WTC11 (cell line): ENCODE measurements around the gene ETS1. TPM values are rescaled to one million over a fixed set of nuclear protein-coding genes. Genes with fewer than 3 reads are reported as not detected.

Source experiments
- ATAC-seq: fragments of 200-7000 bp; cut with Tn5 transposase; 2 replicates; pipeline ENCODE4 v1.10.0; 2021; ENCODE audit warnings: mild to moderate bottlenecking, moderate library complexity
- CTCF ChIA-PET: fragments of 300-600 bp; sonication (Branson Sonifier 250); formaldehyde crosslinking; loops from one replicate; lab custom pipeline; 2021; ENCODE audit warnings: antibody characterized with exemption; lab: Charles Lee
- POLR2A ChIA-PET: fragments of 350-600 bp; sonication (Branson Sonifier 250); formaldehyde crosslinking; loops from one replicate; lab custom pipeline; 2021; ENCODE audit warnings: antibody characterized with exemption; lab: Charles Lee
- DNase-seq: peaks from one replicate; pipeline ENCODE4 v3.0.0; 2021; ENCODE audit warnings: low spot score
- H3K27ac Mint-ChIP-seq: 2 replicates; pipeline ENCODE4 v1.8.0; 2021; ENCODE audit warnings: mixed read lengths
- H3K27me3 Mint-ChIP-seq: 2 replicates; pipeline ENCODE4 v1.8.0; 2021; ENCODE audit warnings: low read depth, mild to moderate bottlenecking, moderate library complexity, mixed read lengths
- H3K36me3 Mint-ChIP-seq: 2 replicates; pipeline ENCODE4 v1.8.0; 2021; ENCODE audit warnings: mixed read lengths
- H3K4me1 Mint-ChIP-seq: 2 replicates; pipeline ENCODE4 v1.8.0; 2022; ENCODE audit warnings: mixed read lengths
- H3K4me3 Mint-ChIP-seq: 2 replicates; pipeline ENCODE4 v1.8.0; 2021; ENCODE audit warnings: mild to moderate bottlenecking, moderate library complexity, mixed read lengths
- H3K9me3 Mint-ChIP-seq: 2 replicates; pipeline ENCODE4 v1.8.0; 2021; ENCODE audit warnings: mixed read lengths
- ARID4B ChIP-seq: sonication (generic); formaldehyde crosslinking; IDR thresholded peaks from 2 replicates; pipeline ENCODE4 v1.8.0; 2023; ENCODE audit warnings: missing genetic modification reagents, mild to moderate bottlenecking, borderline replicate concordance
- CBFB ChIP-seq: sonication (generic); formaldehyde crosslinking; IDR thresholded peaks from 2 replicates; pipeline ENCODE4 v1.8.1; 2022; ENCODE audit warnings: mild to moderate bottlenecking, low read depth, missing genetic modification reagents
- CDX4 ChIP-seq: fragments of 250-450 bp; sonication (Bioruptor Pico); IDR thresholded peaks from 2 replicates; pipeline ENCODE4 v1.9.0; 2021; ENCODE audit warnings: moderate library complexity, mild to moderate bottlenecking, inconsistent platforms, borderline replicate concordance
- CREB1 ChIP-seq: sonication (generic); formaldehyde crosslinking; IDR thresholded peaks from 2 replicates; pipeline ENCODE4 v1.8.0; 2023; ENCODE audit warnings: mild to moderate bottlenecking, missing genetic modification reagents
- EMX1 ChIP-seq: fragments of 250-450 bp; sonication (Bioruptor Pico); IDR thresholded peaks from 2 replicates; pipeline ENCODE4 v1.8.0; 2021; ENCODE audit warnings: mild to moderate bottlenecking
- FOXP1 ChIP-seq: sonication (generic); formaldehyde crosslinking; IDR thresholded peaks from 2 replicates; pipeline ENCODE4 v1.8.0; 2022; ENCODE audit warnings: missing genetic modification reagents, mild to moderate bottlenecking, moderate library complexity, borderline replicate concordance
- FOXP4 ChIP-seq: sonication (generic); formaldehyde crosslinking; IDR thresholded peaks from 2 replicates; pipeline ENCODE4 v1.8.0; 2022; ENCODE audit warnings: mild to moderate bottlenecking, missing genetic modification reagents
- HMGA2 ChIP-seq: fragments of 250-450 bp; sonication (Bioruptor Pico); IDR thresholded peaks from 2 replicates; pipeline ENCODE4 v1.4.0; 2021; ENCODE audit warnings: mild to moderate bottlenecking, moderate library complexity
- JUN ChIP-seq: sonication (generic); formaldehyde crosslinking; IDR thresholded peaks from 2 replicates; pipeline ENCODE4 v1.8.0; 2023; ENCODE audit warnings: mild to moderate bottlenecking, missing genetic modification reagents
- MAX ChIP-seq: sonication (generic); formaldehyde crosslinking; IDR thresholded peaks from 2 replicates; pipeline ENCODE4 v1.8.0; 2022; ENCODE audit warnings: mild to moderate bottlenecking, missing genetic modification reagents
- MXD4 ChIP-seq: fragments of 250-450 bp; sonication (Bioruptor Pico); IDR thresholded peaks from 2 replicates; pipeline ENCODE4 v1.8.0; 2021; ENCODE audit warnings: mild to moderate bottlenecking, moderate library complexity, borderline replicate concordance
- PRDM15 ChIP-seq: sonication (generic); formaldehyde crosslinking; IDR thresholded peaks from 2 replicates; pipeline ENCODE4 v1.8.0; 2022; ENCODE audit warnings: missing genetic modification reagents
- RELA ChIP-seq: sonication (generic); formaldehyde crosslinking; IDR thresholded peaks from 2 replicates; pipeline ENCODE4 v1.8.1; 2022; ENCODE audit warnings: missing genetic modification reagents, mild to moderate bottlenecking, borderline replicate concordance
- RORB ChIP-seq: fragments of 250-450 bp; sonication (Bioruptor Pico); IDR thresholded peaks from 2 replicates; pipeline ENCODE4 v1.9.0; 2021; ENCODE audit warnings: mild to moderate bottlenecking
- ZMAT4 ChIP-seq: fragments of 250-450 bp; sonication (Bioruptor Pico); IDR thresholded peaks from 2 replicates; pipeline ENCODE4 v1.9.0; 2021; ENCODE audit warnings: mild to moderate bottlenecking
- ZNF138 ChIP-seq: sonication (generic); formaldehyde crosslinking; conservative IDR thresholded peaks from 2 replicates; pipeline ENCODE4 v1.8.1; 2022; ENCODE audit warnings: mild to moderate bottlenecking, moderate library complexity, missing genetic modification reagents
- ZNF423 ChIP-seq: fragments of 250-450 bp; sonication (Bioruptor Pico); IDR thresholded peaks from 2 replicates; pipeline ENCODE4 v2.1.2; 2022; ENCODE audit warnings: mild to moderate bottlenecking, moderate library complexity
- total RNA-seq: library from RNA; stranded (reverse); gene quantifications from 3 replicates; pipeline ENCODE4 v1.2.3, GENCODE V29; 2021

Gene ETS1
- total RNA-seq, 1 experiment from 2014 or later, result 33.1 TPM

- ChIA-PET CTCF (interaction anchor here (1.5 kb wide), 1 partner anchor 41 kb away, joined by 3 read pairs; no protein-coding TSS in a partner anchor), POLR2A (no interaction called here)
- no peak for TF ChIP-seq MXD4 (CRISPR knock-in tag)
- no peak for TF ChIP-seq FOXP1
- no peak for TF ChIP-seq FOXP4 (CRISPR knock-in tag)
- no peak for TF ChIP-seq ZNF423 (CRISPR knock-in tag)
- no peak for TF ChIP-seq EMX1
- no peak for TF ChIP-seq RORB
- TF ChIP-seq HMGA2 (CRISPR knock-in tag), result no peak
- TF ChIP-seq MAX (CRISPR knock-in tag), result no peak
- no peak for TF ChIP-seq PRDM15 (CRISPR knock-in tag)
- TF ChIP-seq JUN, result no peak
- TF ChIP-seq ZNF138, result no peak
- TF ChIP-seq ARID4B, result no peak
- no peak for TF ChIP-seq CBFB (CRISPR knock-in tag)
- TF ChIP-seq CDX4 (CRISPR knock-in tag), result no peak
- no peak for TF ChIP-seq ZMAT4 (CRISPR knock-in tag)
- no peak for TF ChIP-seq RELA (CRISPR knock-in tag)
- TF ChIP-seq CREB1 (CRISPR knock-in tag), result no peak
- DNase-seq (no peak), ATAC-seq (no peak)
- peaks cover 5% of the 10 kb centered on the region for H3K27me3 Mint-ChIP-seq
- peaks cover 59% of the 10 kb centered on the region for H3K4me1 Mint-ChIP-seq
- no peak overlapping the region for H3K27ac Mint-ChIP-seq
- 0 out of 2 replicates have a peak, but pooled peaks cover 2% of the 10 kb centered on the region for H3K36me3 Mint-ChIP-seq
- H3K9me3 Mint-ChIP-seq, result peaks cover 9% of the 10 kb centered on the region
- H3K4me3 Mint-ChIP-seq, result no peak overlapping the region
Observed at GRCh38 chr11:128590587-128590986, 3.2 kb upstream of the ETS1 start.
